ENCODE data around the gene RPS6KA5. TPM values are rescaled to one million over a fixed set of nuclear protein-coding genes. Genes with fewer than 3 reads are reported as not detected.

RPS6KA5 gene
- total RNA-seq, 1 donor from 2014 or later = 1.0 TPM

GRCh38 chr14:90911121-90911520, 149.3 kb downstream of the RPS6KA5 start:
- Mint-ChIP-seq H3K27me3 (ENCODE audit: low read depth, unreplicated experiment) (peaks cover 3% of the 10 kb centered on the region), H3K27ac (ENCODE audit: unreplicated experiment) (no peak overlapping the region), H3K9me3 (ENCODE audit: unreplicated experiment) (no peaks in the 10 kb centered on the region), H3K36me3 (ENCODE audit: low read depth, unreplicated experiment) (no peaks in the 10 kb centered on the region), H3K4me1 (ENCODE audit: low read depth, unreplicated experiment) (no peaks in the 10 kb centered on the region), H3K4me3 (ENCODE audit: unreplicated experiment) (no peak overlapping the region)
- no peak overlapping the region for H3K4me3 ChIP-seq (ENCODE audit: insufficient read depth, low read depth, low read length)
- no peaks in the 10 kb centered on the region for H3K36me3 ChIP-seq (ENCODE audit: insufficient read depth, low read length)
- FAIRE-seq (no peak), DNase-seq (ENCODE audit: low read depth) (no peak)
- H3K9me3 ChIP-seq (ENCODE audit: insufficient read depth, low read depth, low read length) = no peaks in the 10 kb centered on the region
- TF ChIP-seq EZH2 (IDR thresholded peaks at IDR 0.05; ENCODE audit: insufficient read depth, low read length) (no peak), CTCF (IDR thresholded peaks at IDR 0.05; ENCODE audit: insufficient read depth, low read depth, low read length) (no peak)
- H3K4me1 ChIP-seq (ENCODE audit: insufficient read depth, low read length) = no peaks in the 10 kb centered on the region
- H3K9ac ChIP-seq (ENCODE audit: low read length) = no peak overlapping the region
- H3K27me3 ChIP-seq (ENCODE audit: insufficient read depth, low read length) = no peaks in the 10 kb centered on the region
- H2AFZ ChIP-seq (ENCODE audit: low read depth, low read length) = no peak overlapping the region
- no peak overlapping the region for H3K4me2 ChIP-seq (ENCODE audit: low read length)
- no peaks in the 10 kb centered on the region for H3K79me2 ChIP-seq (ENCODE audit: insufficient read depth, low read length)
- no peak overlapping the region for H3K27ac ChIP-seq (ENCODE audit: low read depth, low read length)
- no peaks in the 10 kb centered on the region for H4K20me1 ChIP-seq (ENCODE audit: insufficient read depth, low read length)

- peaks cover 3% of the 10 kb centered on the region for H3K27me3 Mint-ChIP-seq (ENCODE audit: low read depth, unreplicated experiment)
- Histone ChIP-seq H3K4me1 (ENCODE audit: insufficient read depth, low read length) (no peaks in the 10 kb centered on the region), H3K4me3 (ENCODE audit: insufficient read depth, low read depth, low read length) (no peak overlapping the region), H3K27ac (ENCODE audit: low read depth, low read length) (no peak overlapping the region), H3K4me2 (ENCODE audit: low read length) (no peak overlapping the region), H3K9ac (ENCODE audit: low read length) (no peak overlapping the region), H3K36me3 (ENCODE audit: insufficient read depth, low read length) (no peaks in the 10 kb centered on the region), H3K9me3 (ENCODE audit: insufficient read depth, low read depth, low read length) (no peaks in the 10 kb centered on the region), H3K27me3 (ENCODE audit: insufficient read depth, low read length) (no peaks in the 10 kb centered on the region), H4K20me1 (ENCODE audit: insufficient read depth, low read length) (no peaks in the 10 kb centered on the region), H2AFZ (ENCODE audit: low read depth, low read length) (no peak overlapping the region), H3K79me2 (ENCODE audit: insufficient read depth, low read length) (no peaks in the 10 kb centered on the region)
- TF ChIP-seq CTCF (IDR thresholded peaks at IDR 0.05; ENCODE audit: insufficient read depth, low read depth, low read length) (no peak), EZH2 (IDR thresholded peaks at IDR 0.05; ENCODE audit: insufficient read depth, low read length) (no peak)
- DNase-seq (ENCODE audit: low read depth) (no peak), FAIRE-seq (no peak)
- H3K27ac Mint-ChIP-seq (ENCODE audit: unreplicated experiment) = no peak overlapping the region
- no peaks in the 10 kb centered on the region for H3K9me3 Mint-ChIP-seq (ENCODE audit: unreplicated experiment)
- H3K36me3 Mint-ChIP-seq (ENCODE audit: low read depth, unreplicated experiment) = no peaks in the 10 kb centered on the region
- H3K4me3 Mint-ChIP-seq (ENCODE audit: unreplicated experiment) = no peak overlapping the region
- H3K4me1 Mint-ChIP-seq (ENCODE audit: low read depth, unreplicated experiment) = no peaks in the 10 kb centered on the region
Observed at GRCh38 chr14:90907178-90907577, 153.3 kb downstream of the RPS6KA5 start.

GRCh38 chr14:90905531-90905930, 154.9 kb downstream of the RPS6KA5 start:
- Histone ChIP-seq H4K20me1 (ENCODE audit: insufficient read depth, low read length) (no peaks in the 10 kb centered on the region), H3K79me2 (ENCODE audit: insufficient read depth, low read length) (no peaks in the 10 kb centered on the region), H3K9me3 (ENCODE audit: insufficient read depth, low read depth, low read length) (no peaks in the 10 kb centered on the region), H3K27me3 (ENCODE audit: insufficient read depth, low read length) (no peaks in the 10 kb centered on the region), H3K27ac (ENCODE audit: low read depth, low read length) (no peak overlapping the region), H3K36me3 (ENCODE audit: insufficient read depth, low read length) (no peaks in the 10 kb centered on the region), H3K4me1 (ENCODE audit: insufficient read depth, low read length) (no peaks in the 10 kb centered on the region), H3K4me3 (ENCODE audit: insufficient read depth, low read depth, low read length) (no peak overlapping the region), H3K9ac (ENCODE audit: low read length) (no peak overlapping the region), H3K4me2 (ENCODE audit: low read length) (no peak overlapping the region), H2AFZ (ENCODE audit: low read depth, low read length) (no peak overlapping the region)
- Mint-ChIP-seq H3K27me3 (ENCODE audit: low read depth, unreplicated experiment) (peaks cover 3% of the 10 kb centered on the region), H3K27ac (ENCODE audit: unreplicated experiment) (no peak overlapping the region), H3K9me3 (ENCODE audit: unreplicated experiment) (no peaks in the 10 kb centered on the region), H3K36me3 (ENCODE audit: low read depth, unreplicated experiment) (no peaks in the 10 kb centered on the region), H3K4me3 (ENCODE audit: unreplicated experiment) (no peak overlapping the region), H3K4me1 (ENCODE audit: low read depth, unreplicated experiment) (no peaks in the 10 kb centered on the region)
- FAIRE-seq = no peak
- no peak for TF ChIP-seq CTCF (IDR thresholded peaks at IDR 0.05; ENCODE audit: insufficient read depth, low read depth, low read length)
- TF ChIP-seq EZH2 (IDR thresholded peaks at IDR 0.05; ENCODE audit: insufficient read depth, low read length) = no peak
- no peak for DNase-seq (ENCODE audit: low read depth)

Measured in astrocyte (in vitro differentiated cells and primary cell).